Natural killer cell treated with Interleukin-12 subunit alpha and Interleukin-12 subunit beta and Interleukin-15 and Interleukin-18, amount 100 ng/mL, for 72 hours (primary cell): ENCODE measurements around the gene VEZT. TPM values are rescaled to one million over a fixed set of nuclear protein-coding genes. Genes with fewer than 3 reads are reported as not detected.
"Not testable (repeated sequence)": the region's sequence is repeated elsewhere in the genome, so short reads cannot be mapped to it uniquely, and the experiment has no call there.

Experiments used
- ATAC-seq, 2 donors: fragments of 150-1000 bp; cut with Tn5 transposase in 1 of 2; sonication (Bioruptor Pico), chemical (Tn5 transposase) in 1 of 2; 2 replicates each; pipeline ENCODE4 v1.10.0; 2021
- DNase-seq: peaks from one replicate; pipeline ENCODE4 v3.0.0; 2022; ENCODE audit warnings: low spot score
- H3K27ac Mint-ChIP-seq, 2 donors: 1 replicate in 1 of 2; 2 replicates in 1 of 2; pipeline ENCODE4 v1.8.0; 2022; ENCODE audit warnings: mixed read lengths in 2 of 2, mild to moderate bottlenecking in 1 of 2, moderate library complexity in 1 of 2
- H3K27me3 Mint-ChIP-seq, 2 donors: 1 replicate in 1 of 2; 2 replicates in 1 of 2; pipeline ENCODE4 v1.8.0; 2022; ENCODE audit warnings: mixed read lengths in 2 of 2
- H3K36me3 Mint-ChIP-seq: one replicate; pipeline ENCODE4 v1.8.0; 2022; ENCODE audit warnings: mixed read lengths
- H3K4me1 Mint-ChIP-seq, 2 donors: 1 replicate in 1 of 2; 2 replicates in 1 of 2; pipeline ENCODE4 v1.8.0; 2022; ENCODE audit warnings: low read depth in 2 of 2, mixed read lengths in 2 of 2, mild to moderate bottlenecking in 1 of 2
- H3K4me3 Mint-ChIP-seq: one replicate; pipeline ENCODE4 v1.8.0; 2022; ENCODE audit warnings: mixed read lengths
- H3K9me3 Mint-ChIP-seq: 2 replicates; pipeline ENCODE4 v1.8.0; 2022; ENCODE audit warnings: mixed read lengths
- total RNA-seq, 2 donors: library from RNA; stranded (reverse); gene quantifications; one replicate each; pipeline ENCODE4 v1.2.3, GENCODE V29; 2022

The VEZT gene
- total RNA-seq, 2 donors from 2014 or later = 33.4 to 54.3 TPM

- ATAC-seq (no peak), DNase-seq (no peak)
- Mint-ChIP-seq H3K4me1 (peaks cover 11 to 12% of the 10 kb centered on the region in 2 donors), H3K4me3 (no peak overlapping the region), H3K27ac (no peak overlapping the region), H3K9me3 (no peaks in the 10 kb centered on the region), H3K27me3 (no peaks in the 10 kb centered on the region), H3K36me3 (no peaks in the 10 kb centered on the region)
Observed at GRCh38 chr12:95240556-95240955, 22.9 kb downstream of the VEZT start.

- not testable (repeated sequence) for H3K4me3 Mint-ChIP-seq, ATAC-seq, H3K9me3 Mint-ChIP-seq, DNase-seq, H3K27me3 Mint-ChIP-seq, H3K27ac Mint-ChIP-seq, H3K36me3 Mint-ChIP-seq
- H3K4me1 Mint-ChIP-seq = peaks cover 12 to 16% of the 10 kb centered on the region in 2 donors
Observed at GRCh38 chr12:95241138-95241537, 23.5 kb downstream of the VEZT start.

GRCh38 chr12:95241761-95242506, 24.3 kb downstream of the VEZT start:
- no peak overlapping the region for H3K27ac Mint-ChIP-seq
- DNase-seq (no peak), ATAC-seq (no peak)
- no peaks in the 10 kb centered on the region for H3K9me3 Mint-ChIP-seq
- no peaks in the 10 kb centered on the region for H3K27me3 Mint-ChIP-seq
- peaks cover 16 to 18% of the 10 kb centered on the region in 2 donors for H3K4me1 Mint-ChIP-seq
- H3K4me3 Mint-ChIP-seq = no peak overlapping the region
- no peaks in the 10 kb centered on the region for H3K36me3 Mint-ChIP-seq

GRCh38 chr12:95243497-95244183, 26.0 kb downstream of the VEZT start:
- DNase-seq (no peak), ATAC-seq (no peak)
- no peaks in the 10 kb centered on the region for H3K9me3 Mint-ChIP-seq
- no peaks in the 10 kb centered on the region for H3K27me3 Mint-ChIP-seq
- H3K27ac Mint-ChIP-seq = no peak overlapping the region
- H3K4me1 Mint-ChIP-seq = peaks cover 15 to 21% of the 10 kb centered on the region in 2 donors
- no peak overlapping the region for H3K4me3 Mint-ChIP-seq
- H3K36me3 Mint-ChIP-seq = no peaks in the 10 kb centered on the region

- peaks cover 12 to 18% of the 10 kb centered on the region in 2 donors for H3K4me1 Mint-ChIP-seq
- DNase-seq (no peak), ATAC-seq (no peak)
- H3K27me3 Mint-ChIP-seq = no peaks in the 10 kb centered on the region
- H3K9me3 Mint-ChIP-seq = no peaks in the 10 kb centered on the region
- H3K4me3 Mint-ChIP-seq = no peak overlapping the region
- H3K36me3 Mint-ChIP-seq = no peaks in the 10 kb centered on the region
- H3K27ac Mint-ChIP-seq = no peak overlapping the region
Observed at GRCh38 chr12:95244350-95244749, 26.7 kb downstream of the VEZT start.

- Mint-ChIP-seq H3K4me1 (peaks cover 9 to 10% of the 10 kb centered on the region in 2 donors), H3K36me3 (peaks cover under 1% of the 10 kb centered on the region), H3K27ac (no peak overlapping the region), H3K9me3 (no peaks in the 10 kb centered on the region), H3K4me3 (no peak overlapping the region), H3K27me3 (no peaks in the 10 kb centered on the region)
- DNase-seq (no peak), ATAC-seq (no peak)
Observed at GRCh38 chr12:95248095-95248494, 30.5 kb downstream of the VEZT start.

- no peaks in the 10 kb centered on the region for H3K9me3 Mint-ChIP-seq
- peaks cover 4% of the 10 kb centered on the region for H3K36me3 Mint-ChIP-seq
- no peak for ATAC-seq
- H3K4me3 Mint-ChIP-seq = no peak overlapping the region
- H3K27ac Mint-ChIP-seq = no peak overlapping the region
- DNase-seq = no peak
- H3K4me1 Mint-ChIP-seq = peaks cover 9 to 10% of the 10 kb centered on the region in 2 donors
- H3K27me3 Mint-ChIP-seq = no peaks in the 10 kb centered on the region
Observed at GRCh38 chr12:95248604-95249360, 31.2 kb downstream of the VEZT start.

GRCh38 chr12:95253386-95253785, 35.8 kb downstream of the VEZT start:
- Mint-ChIP-seq H3K4me1 (peaks cover 2 to 6% of the 10 kb centered on the region in 2 donors), H3K27me3 (no peaks in the 10 kb centered on the region), H3K36me3 (peaks cover 25% of the 10 kb centered on the region), H3K4me3 (no peak overlapping the region), H3K9me3 (no peaks in the 10 kb centered on the region), H3K27ac (no peak overlapping the region)
- DNase-seq = no peak
- no peak for ATAC-seq

GRCh38 chr12:95257541-95257940, 39.9 kb downstream of the VEZT start:
- Mint-ChIP-seq H3K4me1 (peaks cover 0 to 3% of the 10 kb centered on the region in 2 donors), H3K27ac (no peak overlapping the region), H3K9me3 (no peaks in the 10 kb centered on the region), H3K36me3 (peaks cover 25% of the 10 kb centered on the region), H3K4me3 (no peak overlapping the region), H3K27me3 (no peaks in the 10 kb centered on the region)
- DNase-seq = no peak
- no peak for ATAC-seq

GRCh38 chr12:95258151-95258550, 40.5 kb downstream of the VEZT start:
- no peak for ATAC-seq
- peaks cover 24% of the 10 kb centered on the region for H3K36me3 Mint-ChIP-seq
- H3K27ac Mint-ChIP-seq = no peak overlapping the region
- H3K9me3 Mint-ChIP-seq = no peaks in the 10 kb centered on the region
- no peaks in the 10 kb centered on the region for H3K27me3 Mint-ChIP-seq
- peaks cover 0 to 3% of the 10 kb centered on the region in 2 donors for H3K4me1 Mint-ChIP-seq
- H3K4me3 Mint-ChIP-seq = no peak overlapping the region
- no peak for DNase-seq

GRCh38 chr12:95258803-95259202, 41.2 kb downstream of the VEZT start:
- ATAC-seq = no peak
- Mint-ChIP-seq H3K27me3 (no peaks in the 10 kb centered on the region), H3K4me3 (no peak overlapping the region), H3K27ac (no peak overlapping the region), H3K9me3 (no peaks in the 10 kb centered on the region), H3K4me1 (peaks cover 0 to 3% of the 10 kb centered on the region in 2 donors), H3K36me3 (peaks cover 21% of the 10 kb centered on the region)
- no peak for DNase-seq

- no peaks in the 10 kb centered on the region for H3K27me3 Mint-ChIP-seq
- DNase-seq (no peak), ATAC-seq (no peak)
- peaks cover 0 to 3% of the 10 kb centered on the region in 2 donors for H3K4me1 Mint-ChIP-seq
- peaks cover 21% of the 10 kb centered on the region for H3K36me3 Mint-ChIP-seq
- H3K4me3 Mint-ChIP-seq = no peak overlapping the region
- no peak overlapping the region for H3K27ac Mint-ChIP-seq
- no peaks in the 10 kb centered on the region for H3K9me3 Mint-ChIP-seq
Observed at GRCh38 chr12:95259368-95259767, 41.8 kb downstream of the VEZT start.

- Mint-ChIP-seq H3K36me3 (peaks cover 14% of the 10 kb centered on the region), H3K4me1 (no peaks in the 10 kb centered on the region), H3K27ac (no peak overlapping the region), H3K4me3 (no peak overlapping the region), H3K27me3 (no peaks in the 10 kb centered on the region), H3K9me3 (no peaks in the 10 kb centered on the region)
- DNase-seq = no peak
- no peak for ATAC-seq
Observed at GRCh38 chr12:95261109-95261508, 43.5 kb downstream of the VEZT start.

- Mint-ChIP-seq H3K9me3 (no peaks in the 10 kb centered on the region), H3K36me3 (peaks cover 4% of the 10 kb centered on the region)
Observed at GRCh38 chr12:95262808-95263207, 45.2 kb downstream of the VEZT start.

More at GRCh38 chr12:95262808-95263207, 45.2 kb downstream of the VEZT start:
- no peak overlapping the region for H3K4me3 Mint-ChIP-seq
- H3K27me3 Mint-ChIP-seq = no peaks in the 10 kb centered on the region
- ATAC-seq (no peak), DNase-seq (no peak)
- H3K27ac Mint-ChIP-seq = no peak overlapping the region
- no peaks in the 10 kb centered on the region for H3K4me1 Mint-ChIP-seq
